ENCODE results near the gene ARMH4. TPM values are rescaled to one million over a fixed set of nuclear protein-coding genes. Genes with fewer than 3 reads are reported as not detected.

ARMH4 gene
- total RNA-seq, 5 donors from 2014 or later (not counting 1 experiment from before 2014, with no cell fraction given): not detected

- no peak for DNase-seq
- H3K36me3 Mint-ChIP-seq: no peaks in the 10 kb centered on the region
- ChIA-PET CTCF (interaction anchor here (0.6 to 0.7 kb wide), 2 partner anchors 19 to 189 kb away, joined by 3 to 7 read pairs; no protein-coding TSS in a partner anchor), POLR2A (no interaction called here)
- Histone ChIP-seq H3K36me3 (ENCODE audit: control insufficient read depth in 2 of 2, extremely low read depth in 1 of 2, insufficient read depth in 1 of 2, low read length in 1 of 2) (no peaks in the 10 kb centered on the region), H3K4me3 (ENCODE audit: control insufficient read depth in 1 of 2, extremely low read depth in 1 of 2, low read length in 1 of 2) (no peak overlapping the region), H3K27ac (ENCODE audit: low read length) (no peak overlapping the region), H3K9me3 (no peaks in the 10 kb centered on the region), H3K27me3 (replicated peaks in 1 of 2; ENCODE audit: control insufficient read depth in 2 of 2, extremely low read depth in 1 of 2, insufficient read depth in 2 of 2, low read length in 1 of 2) (peaks cover 16 to 30% of the 10 kb centered on the region in 2 experiments), H3K4me1 (ENCODE audit: control insufficient read depth in 1 of 2, extremely low read depth in 1 of 2, insufficient read depth in 2 of 2, low read length in 2 of 2) (peaks cover 0 to 15% of the 10 kb centered on the region in 2 experiments)
- no peak for ATAC-seq (replicated peaks in 1 of 4)
- no CpG with 5 or more reads among the region's 6 CpGs for WGBS (ENCODE audit: insufficient coverage)
- no peak overlapping the region for H3K27ac Mint-ChIP-seq
- H3K4me3 Mint-ChIP-seq: peak overlapping the region; percentile 65 to 80 (median 76)
- no peaks in the 10 kb centered on the region for H3K9me3 Mint-ChIP-seq
- peaks cover 16 to 19% (median 18%) of the 10 kb centered on the region in 3 donors for H3K4me1 Mint-ChIP-seq
- H3K27me3 Mint-ChIP-seq: peaks cover 41 to 59% of the 10 kb centered on the region in 2 donors
These were observed 1.7 kb downstream of the ARMH4 start for GRCh38 chr14:58150243-58150805.

- DNase-seq (no peak), ATAC-seq (replicated peaks in 1 of 4) (no peak)
- ChIA-PET CTCF (no interaction called here), POLR2A (interaction anchor here in 1 of 2 donors (0.6 kb wide), 1 partner anchor 11 kb away, joined by 5 read pairs; no protein-coding TSS in a partner anchor)
- no peak overlapping the region for H3K4me3 ChIP-seq (ENCODE audit: control insufficient read depth in 1 of 2, extremely low read depth in 1 of 2, low read length in 1 of 2)
- Mint-ChIP-seq H3K4me1 (peaks cover 16 to 19% (median 18%) of the 10 kb centered on the region in 3 donors), H3K27ac (no peak overlapping the region), H3K9me3 (no peaks in the 10 kb centered on the region), H3K36me3 (no peaks in the 10 kb centered on the region), H3K27me3 (peaks cover 37 to 51% of the 10 kb centered on the region in 2 donors), H3K4me3 (no peak overlapping the region)
- no CpG with 5 or more reads among the region's 1 CpG for WGBS (ENCODE audit: insufficient coverage)
- peaks cover 0 to 15% of the 10 kb centered on the region in 2 experiments for H3K4me1 ChIP-seq (ENCODE audit: control insufficient read depth in 1 of 2, extremely low read depth in 1 of 2, insufficient read depth in 2 of 2, low read length in 2 of 2)
- no peaks in the 10 kb centered on the region for H3K36me3 ChIP-seq (ENCODE audit: control insufficient read depth in 2 of 2, extremely low read depth in 1 of 2, insufficient read depth in 1 of 2, low read length in 1 of 2)
- peaks cover 16 to 24% of the 10 kb centered on the region in 2 experiments for H3K27me3 ChIP-seq (replicated peaks in 1 of 2; ENCODE audit: control insufficient read depth in 2 of 2, extremely low read depth in 1 of 2, insufficient read depth in 2 of 2, low read length in 1 of 2)
- H3K27ac ChIP-seq (ENCODE audit: low read length): no peak overlapping the region
- H3K9me3 ChIP-seq: no peaks in the 10 kb centered on the region
These were observed 2.8 kb downstream of the ARMH4 start for GRCh38 chr14:58149196-58149595.

GRCh38 chr14:58146399-58146798 is 5.6 kb downstream of the ARMH4 start:
- ChIA-PET CTCF (interaction anchor here in 1 of 2 donors (0.6 kb wide), 1 partner anchor 248 kb away, joined by 3 read pairs; no protein-coding TSS in a partner anchor), POLR2A (no interaction called here)
- Mint-ChIP-seq H3K4me3 (no peak overlapping the region), H3K9me3 (no peaks in the 10 kb centered on the region), H3K27ac (no peak overlapping the region), H3K36me3 (no peaks in the 10 kb centered on the region), H3K4me1 (peaks cover 6 to 7% (median 7%) of the 10 kb centered on the region in 3 donors), H3K27me3 (peaks cover 26 to 36% of the 10 kb centered on the region in 2 donors)
- H3K4me1 ChIP-seq (ENCODE audit: control insufficient read depth in 1 of 2, extremely low read depth in 1 of 2, insufficient read depth in 2 of 2, low read length in 2 of 2): peaks cover 0 to 4% of the 10 kb centered on the region in 2 experiments
- no peak overlapping the region for H3K4me3 ChIP-seq (ENCODE audit: control insufficient read depth in 1 of 2, extremely low read depth in 1 of 2, low read length in 1 of 2)
- H3K27me3 ChIP-seq (replicated peaks in 1 of 2; ENCODE audit: control insufficient read depth in 2 of 2, extremely low read depth in 1 of 2, insufficient read depth in 2 of 2, low read length in 1 of 2): peaks cover 12 to 14% of the 10 kb centered on the region in 2 experiments
- DNase-seq (no peak), ATAC-seq (replicated peaks in 1 of 4) (no peak)
- 20% methylated on average over 1 of the region's 1 CpG for WGBS (ENCODE audit: insufficient coverage)
- no peaks in the 10 kb centered on the region for H3K9me3 ChIP-seq
- no peak overlapping the region for H3K27ac ChIP-seq (ENCODE audit: low read length)
- no peaks in the 10 kb centered on the region for H3K36me3 ChIP-seq (ENCODE audit: control insufficient read depth in 2 of 2, extremely low read depth in 1 of 2, insufficient read depth in 1 of 2, low read length in 1 of 2)

- ATAC-seq (replicated peaks in 1 of 4) (no peak), DNase-seq (no peak)
- Mint-ChIP-seq H3K9me3 (no peaks in the 10 kb centered on the region), H3K4me3 (no peak overlapping the region), H3K27ac (no peak overlapping the region), H3K27me3 (peaks cover 21 to 31% of the 10 kb centered on the region in 2 donors), H3K4me1 (peaks cover 2% of the 10 kb centered on the region in 3 donors), H3K36me3 (no peaks in the 10 kb centered on the region)
- Histone ChIP-seq H3K4me1 (ENCODE audit: control insufficient read depth in 1 of 2, extremely low read depth in 1 of 2, insufficient read depth in 2 of 2, low read length in 2 of 2) (no peaks in the 10 kb centered on the region), H3K9me3 (no peaks in the 10 kb centered on the region), H3K4me3 (ENCODE audit: control insufficient read depth in 1 of 2, extremely low read depth in 1 of 2, low read length in 1 of 2) (no peak overlapping the region), H3K27ac (ENCODE audit: low read length) (no peak overlapping the region), H3K36me3 (ENCODE audit: control insufficient read depth in 2 of 2, extremely low read depth in 1 of 2, insufficient read depth in 1 of 2, low read length in 1 of 2) (no peaks in the 10 kb centered on the region), H3K27me3 (replicated peaks in 1 of 2; ENCODE audit: control insufficient read depth in 2 of 2, extremely low read depth in 1 of 2, insufficient read depth in 2 of 2, low read length in 1 of 2) (peaks cover 8 to 9% of the 10 kb centered on the region in 2 experiments)
- WGBS (ENCODE audit: insufficient coverage): 86% methylated on average over 1 of the region's 1 CpG
- ChIA-PET CTCF (interaction anchor here in 1 of 2 donors (0.6 kb wide), 1 partner anchor 249 kb away, joined by 3 read pairs; no protein-coding TSS in a partner anchor), POLR2A (no interaction called here)
These were observed 6.1 kb downstream of the ARMH4 start for GRCh38 chr14:58145936-58146335.

- H3K36me3 Mint-ChIP-seq: no peaks in the 10 kb centered on the region
- H3K4me3 ChIP-seq (ENCODE audit: control insufficient read depth in 1 of 2, extremely low read depth in 1 of 2, low read length in 1 of 2): no peak overlapping the region
- no peaks in the 10 kb centered on the region for H3K9me3 ChIP-seq
- H3K4me1 ChIP-seq (ENCODE audit: control insufficient read depth in 1 of 2, extremely low read depth in 1 of 2, insufficient read depth in 2 of 2, low read length in 2 of 2): no peaks in the 10 kb centered on the region
- no peaks in the 10 kb centered on the region for H3K36me3 ChIP-seq (ENCODE audit: control insufficient read depth in 2 of 2, extremely low read depth in 1 of 2, insufficient read depth in 1 of 2, low read length in 1 of 2)
- ATAC-seq (replicated peaks in 1 of 4) (no peak), DNase-seq (no peak)
- peaks cover 5 to 18% of the 10 kb centered on the region in 2 donors for H3K27me3 Mint-ChIP-seq
- H3K4me3 Mint-ChIP-seq: no peak overlapping the region
- H3K27ac Mint-ChIP-seq: no peak overlapping the region
- POLR2A ChIA-PET: no interaction called here
- no peaks in the 10 kb centered on the region for H3K9me3 Mint-ChIP-seq
- no CpG with 5 or more reads among the region's 3 CpGs for WGBS (ENCODE audit: insufficient coverage)
- H3K4me1 Mint-ChIP-seq: no peaks in the 10 kb centered on the region
- no peak overlapping the region for H3K27ac ChIP-seq (ENCODE audit: low read length)
- CTCF ChIA-PET: no interaction called here
- H3K27me3 ChIP-seq (replicated peaks in 1 of 2; ENCODE audit: control insufficient read depth in 2 of 2, extremely low read depth in 1 of 2, insufficient read depth in 2 of 2, low read length in 1 of 2): peaks cover 3 to 9% of the 10 kb centered on the region in 2 experiments
These were observed 8.9 kb downstream of the ARMH4 start for GRCh38 chr14:58143106-58143505.

- ChIA-PET POLR2A (no interaction called here), CTCF (no interaction called here)
- no peak overlapping the region for H3K27ac Mint-ChIP-seq
These were observed 10.1 kb downstream of the ARMH4 start for GRCh38 chr14:58141893-58142292.

More at GRCh38 chr14:58141893-58142292, 10.1 kb downstream of the ARMH4 start:
- H3K4me1 ChIP-seq (ENCODE audit: control insufficient read depth in 1 of 2, extremely low read depth in 1 of 2, insufficient read depth in 2 of 2, low read length in 2 of 2): no peaks in the 10 kb centered on the region
- H3K36me3 ChIP-seq (ENCODE audit: control insufficient read depth in 2 of 2, extremely low read depth in 1 of 2, insufficient read depth in 1 of 2, low read length in 1 of 2): no peaks in the 10 kb centered on the region
- H3K27ac ChIP-seq (ENCODE audit: low read length): no peak overlapping the region
- H3K27me3 ChIP-seq (replicated peaks in 1 of 2; ENCODE audit: control insufficient read depth in 2 of 2, extremely low read depth in 1 of 2, insufficient read depth in 2 of 2, low read length in 1 of 2): peaks cover 0 to 10% of the 10 kb centered on the region in 2 experiments
- no peak overlapping the region for H3K4me3 ChIP-seq (ENCODE audit: control insufficient read depth in 1 of 2, extremely low read depth in 1 of 2, low read length in 1 of 2)
- ATAC-seq (replicated peaks in 1 of 4) (no peak), DNase-seq (no peak)
- H3K4me3 Mint-ChIP-seq: no peak overlapping the region
- no peaks in the 10 kb centered on the region for H3K36me3 Mint-ChIP-seq
- H3K27me3 Mint-ChIP-seq: peaks cover under 1 to 8% of the 10 kb centered on the region in 2 donors
- H3K9me3 ChIP-seq: no peaks in the 10 kb centered on the region
- no peaks in the 10 kb centered on the region for H3K9me3 Mint-ChIP-seq
- no peaks in the 10 kb centered on the region for H3K4me1 Mint-ChIP-seq

Data from T-cell (primary cell).